Keratinocyte (primary cell): ENCODE measurements around the gene SLC38A3.

Experiments used
- CTCF ChIP-seq, 3 experiments: IDR thresholded peaks in 1 of 3; conservative IDR thresholded peaks in 1 of 3; optimal IDR thresholded peaks in 1 of 3; 2 replicates in 2 of 3; 3 replicates in 1 of 3; pipeline versions ENCODE3 to v1.5.1; 2011; ENCODE audit warnings: low read length in 3 of 3, mild to moderate bottlenecking in 3 of 3, moderate library complexity in 2 of 3, control low read depth in 1 of 3, inconsistent platforms in 1 of 3; ENCODE audit not compliant: insufficient read depth in 2 of 3; ENCODE audit errors: extremely low read depth in 1 of 3
- EZH2 ChIP-seq: IDR thresholded peaks from one replicate; pipeline ENCODE4 v1.6.1; 2012; ENCODE audit warnings: inconsistent platforms, mild to moderate bottlenecking, low read length, moderate library complexity

DNA sequence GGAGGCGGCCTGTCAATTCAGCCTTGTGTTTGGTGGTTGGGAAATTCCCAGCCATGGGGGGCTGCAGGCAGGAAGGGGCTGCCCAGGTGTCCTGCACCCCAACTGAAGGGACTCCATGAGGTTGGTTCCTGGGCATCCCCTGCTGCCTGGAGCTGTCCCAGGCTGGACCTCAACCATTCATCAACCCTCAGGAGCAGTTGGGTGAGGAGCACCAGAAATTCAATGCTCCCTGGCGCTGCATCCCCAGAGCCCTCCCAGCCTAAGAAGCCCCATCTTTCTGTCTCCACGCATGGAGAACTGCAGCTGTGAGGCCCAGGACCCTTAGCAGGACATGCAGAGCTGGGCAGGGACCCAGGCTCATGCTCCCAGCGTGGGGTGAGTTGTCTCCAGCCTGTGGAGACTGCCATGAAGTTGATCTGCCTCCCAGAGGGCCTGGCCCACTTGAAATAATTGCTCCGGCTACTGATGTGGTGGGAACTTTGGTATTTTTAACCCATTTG is 55.9 kb downstream of the SLC38A3 start:
- TF ChIP-seq CTCF (optimal IDR thresholded peaks at IDR 0.05 in 1 of 3, IDR thresholded peaks at IDR 0.05 in 1 of 3, conservative IDR thresholded peaks at IDR 0.05 in 1 of 3; ENCODE audit: extremely low read depth in 1 of 3, insufficient read depth in 2 of 3, low read length in 3 of 3) (no peak), EZH2 (no peak)
